Progenitor cell of endocrine pancreas (in vitro differentiated cells): ENCODE data around the gene POLR3F. TPM values are rescaled to one million over a fixed set of nuclear protein-coding genes. Genes with fewer than 3 reads are reported as not detected.
A peak's percentile ranks its signal among the peaks of the same experiment; 100 is the strongest.
"Not testable (repeated sequence)": the region's sequence is repeated elsewhere in the genome, so short reads cannot be mapped to it uniquely, and the experiment has no call there.

ENCODE experiments used
- DNase-seq: peaks from one replicate; pipeline ENCODE4 v3.0.0; 2021; ENCODE audit warnings: low spot score; ENCODE audit not compliant: unreplicated experiment
- H3K27ac Mint-ChIP-seq: 2 replicates; pipeline ENCODE4 v1.8.0; 2021; ENCODE audit warnings: mild to moderate bottlenecking, moderate library complexity, mixed read lengths
- H3K27me3 Mint-ChIP-seq: 2 replicates; pipeline ENCODE4 v1.8.0; 2021; ENCODE audit warnings: mixed read lengths
- H3K36me3 Mint-ChIP-seq: 2 replicates; pipeline ENCODE4 v1.8.0; 2022; ENCODE audit warnings: mixed read lengths; ENCODE audit not compliant: insufficient read depth
- H3K4me1 Mint-ChIP-seq: 2 replicates; pipeline ENCODE4 v1.8.0; 2021; ENCODE audit warnings: low read depth, mixed read lengths
- H3K4me3 Mint-ChIP-seq: 2 replicates; pipeline ENCODE4 v1.8.0; 2021; ENCODE audit warnings: low read depth, mild to moderate bottlenecking, moderate library complexity, mixed read lengths
- H3K9me3 Mint-ChIP-seq: 2 replicates; pipeline ENCODE4 v1.8.0; 2021; ENCODE audit warnings: low read depth, mixed read lengths
- CTCF ChIP-seq: fragments of 200-600 bp; sonication (generic); IDR thresholded peaks from one replicate; pipeline ENCODE4 v1.5.0; 2021; ENCODE audit warnings: antibody characterized with exemption, mild to moderate bottlenecking; ENCODE audit not compliant: unreplicated experiment
- total RNA-seq: library from RNA; stranded (reverse); gene quantifications from 2 replicates; pipeline ENCODE4 v1.2.1, GENCODE V29; 2021

The POLR3F gene
- total RNA-seq, 1 donor from 2014 or later: 14.3 TPM

GRCh38 chr20:18514127-18514526 is 46.9 kb downstream of the POLR3F start:
- Mint-ChIP-seq H3K4me3 (no peak overlapping the region), H3K27me3 (no peaks in the 10 kb centered on the region), H3K27ac (no peak overlapping the region), H3K4me1 (peaks cover 3% of the 10 kb centered on the region), H3K36me3 (peaks cover 25% of the 10 kb centered on the region), H3K9me3 (no peaks in the 10 kb centered on the region)
- no peak for TF ChIP-seq CTCF
- no peak for DNase-seq

- no peak for TF ChIP-seq CTCF
- no peak for DNase-seq
- Mint-ChIP-seq H3K27ac (no peak overlapping the region), H3K27me3 (no peaks in the 10 kb centered on the region), H3K36me3 (peaks cover 19% of the 10 kb centered on the region), H3K4me3 (no peak overlapping the region), H3K4me1 (peaks cover 2% of the 10 kb centered on the region), H3K9me3 (no peaks in the 10 kb centered on the region)
Measured at GRCh38 chr20:18515973-18516372, 48.8 kb downstream of the POLR3F start.

GRCh38 chr20:18522066-18522465 is 54.9 kb downstream of the POLR3F start:
- not testable (repeated sequence) for H3K27me3 Mint-ChIP-seq, H3K27ac Mint-ChIP-seq, H3K9me3 Mint-ChIP-seq, DNase-seq, H3K4me3 Mint-ChIP-seq, H3K4me1 Mint-ChIP-seq
- H3K36me3 Mint-ChIP-seq: peaks cover 14% of the 10 kb centered on the region

GRCh38 chr20:18523066-18523465 is 55.9 kb downstream of the POLR3F start:
- no peaks in the 10 kb centered on the region for H3K27me3 Mint-ChIP-seq
- no peaks in the 10 kb centered on the region for H3K9me3 Mint-ChIP-seq
- H3K36me3 Mint-ChIP-seq: peaks cover 16% of the 10 kb centered on the region
- H3K27ac Mint-ChIP-seq: peak overlapping the region; percentile 21
- no peak for DNase-seq
- no peak overlapping the region for H3K4me3 Mint-ChIP-seq
- no peak for TF ChIP-seq CTCF
- H3K4me1 Mint-ChIP-seq: no peaks in the 10 kb centered on the region

- Mint-ChIP-seq H3K4me1 (no peaks in the 10 kb centered on the region), H3K27ac (no peak overlapping the region), H3K9me3 (no peaks in the 10 kb centered on the region), H3K4me3 (no peak overlapping the region), H3K27me3 (no peaks in the 10 kb centered on the region), H3K36me3 (peaks cover 21% of the 10 kb centered on the region)
- no peak for DNase-seq
- no peak for TF ChIP-seq CTCF
Measured at GRCh38 chr20:18524646-18525045, 57.5 kb downstream of the POLR3F start.

GRCh38 chr20:18526761-18527160 is 59.6 kb downstream of the POLR3F start:
- not testable (repeated sequence) for H3K27ac Mint-ChIP-seq, DNase-seq, H3K4me3 Mint-ChIP-seq, H3K9me3 Mint-ChIP-seq, H3K27me3 Mint-ChIP-seq, H3K4me1 Mint-ChIP-seq
- peaks cover 27% of the 10 kb centered on the region for H3K36me3 Mint-ChIP-seq
